K562 (cell line): ENCODE measurements around the gene HP1BP3. TPM values are rescaled to one million over a fixed set of nuclear protein-coding genes. Genes with fewer than 3 reads are reported as not detected.

Source experiments
- BACH1 ChIP-seq: fragments of 200-800 bp; sonication (Bioruptor generic); IDR thresholded peaks from 2 replicates; pipeline ENCODE4 v1.6.1; 2016; ENCODE audit warnings: missing genetic modification characterization, missing compliant biosample characterization
- CBFB ChIP-seq: sonication (generic); formaldehyde crosslinking; IDR thresholded peaks from 2 replicates; pipeline ENCODE4 v1.4.0; 2020; ENCODE audit warnings: mild to moderate bottlenecking, missing genetic modification reagents
- CHD1 ChIP-seq: fragments of 200-600 bp; sonication (generic); IDR thresholded peaks from one replicate; pipeline ENCODE4 v1.6.1; 2012; ENCODE audit warnings: mild to moderate bottlenecking, moderate library complexity, low read length, inconsistent platforms
- ETS2 ChIP-seq: IDR thresholded peaks from 2 replicates; pipeline ENCODE4 v1.6.1; 2016; ENCODE audit warnings: borderline replicate concordance, missing genetic modification characterization, mild to moderate bottlenecking, moderate library complexity, missing compliant biosample characterization; ENCODE audit not compliant: poor library complexity, severe bottlenecking
- FOXO4 ChIP-seq: fragments of 450-650 bp; formaldehyde crosslinking; IDR thresholded peaks from 2 replicates; pipeline ENCODE4 v1.4.0; 2020; ENCODE audit warnings: mild to moderate bottlenecking, moderate library complexity
- FOXP1 ChIP-seq: sonication (generic); formaldehyde crosslinking; IDR thresholded peaks from 2 replicates; pipeline ENCODE4 v1.8.0; 2022; ENCODE audit warnings: mild to moderate bottlenecking, missing genetic modification reagents
- KDM1A ChIP-seq, 2 experiments: fragments of 450-650 bp; IDR thresholded peaks; 2 replicates each; pipeline ENCODE4 v1.6.1; 2016; ENCODE audit warnings: mild to moderate bottlenecking in 2 of 2
- MCM3 ChIP-seq: fragments of 450-650 bp; IDR thresholded peaks from 2 replicates; pipeline ENCODE4 v1.6.1; 2016
- NELFE ChIP-seq: IDR thresholded peaks from 2 replicates; pipeline ENCODE4 v1.6.1; 2011; ENCODE audit warnings: mild to moderate bottlenecking; ENCODE audit not compliant: insufficient read depth, insufficient read length
- NR1H2 ChIP-seq: sonication (generic); formaldehyde crosslinking; IDR thresholded peaks from 2 replicates; pipeline ENCODE4 v1.4.0; 2020; ENCODE audit warnings: mild to moderate bottlenecking, missing genetic modification reagents
- PPARD ChIP-seq: fragments of 250-450 bp; sonication (Bioruptor Pico); IDR thresholded peaks from 2 replicates; pipeline ENCODE4 v1.8.0; 2022; ENCODE audit warnings: inconsistent platforms, mild to moderate bottlenecking, moderate library complexity
- PTTG1 ChIP-seq: fragments of 450-650 bp; IDR thresholded peaks from 2 replicates; pipeline ENCODE4 v1.6.1; 2016; ENCODE audit warnings: low read depth, mild to moderate bottlenecking, missing genetic modification characterization, missing compliant biosample characterization
- RBM14 ChIP-seq: fragments of 200-400 bp; formaldehyde crosslinking; IDR thresholded peaks from 2 replicates; pipeline ENCODE4 v1.6.1; 2018; ENCODE audit warnings: low read depth, mild to moderate bottlenecking, low read length, moderate library complexity, borderline replicate concordance; ENCODE audit not compliant: insufficient read depth
- SIX5 ChIP-seq, 2 experiments: IDR thresholded peaks; 2 replicates each; pipeline ENCODE4 v1.6.1; 2011; ENCODE audit warnings: low read length in 2 of 2, borderline replicate concordance in 1 of 2, low read depth in 1 of 2, mild to moderate bottlenecking in 1 of 2, moderate library complexity in 1 of 2; ENCODE audit not compliant: insufficient read depth in 1 of 2
- STAT5A ChIP-seq: IDR thresholded peaks from 2 replicates; pipeline ENCODE4 v1.6.1; 2012; ENCODE audit warnings: low read length, inconsistent platforms, borderline replicate concordance
- U2AF2 ChIP-seq: fragments of 200-400 bp; formaldehyde crosslinking; optimal IDR thresholded peaks from 2 replicates; pipeline ENCODE3; 2017; ENCODE audit warnings: low read depth, mild to moderate bottlenecking, low read length
- YY1 ChIP-seq, 3 experiments: IDR thresholded peaks; 2 replicates each; pipeline ENCODE4 v1.6.1; 2011; ENCODE audit warnings: low read length in 2 of 3, mild to moderate bottlenecking in 2 of 3, moderate library complexity in 2 of 3, borderline replicate concordance in 1 of 3, control low read depth in 1 of 3, low read depth in 1 of 3; ENCODE audit not compliant: insufficient read depth in 3 of 3, insufficient replicate concordance in 2 of 3, control insufficient read depth in 1 of 3, insufficient read length in 1 of 3; ENCODE audit errors: extremely low read depth in 1 of 3
- ZC3H11A ChIP-seq: IDR thresholded peaks from 2 replicates; pipeline ENCODE4 v1.6.1; 2012; ENCODE audit warnings: low read depth, low read length, improper control_type of control experiment
- ZNF609 ChIP-seq: sonication (generic); formaldehyde crosslinking; IDR thresholded peaks from 2 replicates; pipeline ENCODE4 v1.8.1; 2023; ENCODE audit warnings: missing genetic modification reagents, mild to moderate bottlenecking, borderline replicate concordance
- ZNF695 ChIP-seq: fragments of 450-650 bp; formaldehyde crosslinking; IDR thresholded peaks from 2 replicates; pipeline ENCODE4 v1.4.0; 2020; ENCODE audit warnings: mild to moderate bottlenecking, moderate library complexity
- polyA plus RNA-seq, 8 experiments: library from polyadenylated mRNA; depleted of rRNA in 4 of 8; stranded (reverse) in 5 of 8; unstranded in 3 of 8; fragments of >200 nt; fragmentation: Nextera tagmentation in 2 of 8; fragmentation: Illumina TruSeq in 1 of 8; extraction: Ambion mirVana in 2 of 8; extraction: Trizol in 1 of 8; gene quantifications; 2 replicates each; pipeline versions ENCODE4 v1.2.1 to v1.2.3, GENCODE V29; 2011 to 2014; ENCODE audit warnings: inconsistent platforms in 1 of 8, missing spikeins in 1 of 8
- total RNA-seq, 7 experiments: library from RNA; depleted of rRNA in 6 of 7; stranded (reverse); fragments of >200 nt in 6 of 7; fragmentation: Illumina TruSeq in 2 of 7; extraction: Trizol in 2 of 7; gene quantifications; 2 replicates each; pipeline versions ENCODE4 v1.2.1 to v1.2.3, GENCODE V29; 2011 to 2021; ENCODE audit warnings: low replicate concordance in 1 of 7

HP1BP3 gene
- total and polyA plus RNA-seq, 9 of the 15 experiments (the other 6 are each of a cell fraction or from before 2014, with no cell fraction given), result 57.3 to 513 (median 240) TPM

GRCh38 chr1:20787029-20787839, at the start of gene HP1BP3 (continued):
- TF ChIP-seq RBM14 (no peak), ETS2 (no peak), NR1H2 (CRISPR knock-in tag) (no peak), U2AF2 (no peak), NELFE (peak; percentile 9), FOXO4 (no peak), FOXP1 (no peak), CBFB (CRISPR knock-in tag) (no peak), BACH1 (tag) (peak; percentile 38; the same call in 1 of the 2 replicates), YY1 (IDR thresholded peaks at IDR 0.05; ENCODE audit: borderline replicate concordance in 1 of 3, control insufficient read depth in 1 of 3, extremely low read depth in 1 of 3, insufficient read depth in 3 of 3, insufficient read length in 1 of 3, insufficient replicate concordance in 2 of 3, low read depth in 1 of 3, low read length in 2 of 3) (peak; percentile 36 to 89 (median 82)), CHD1 (no peak), STAT5A (no peak; the same call in 1 of the 2 replicates), KDM1A (IDR thresholded peaks at IDR 0.05) (no peak), MCM3 (no peak), SIX5 (IDR thresholded peaks at IDR 0.05; ENCODE audit: borderline replicate concordance in 1 of 2, insufficient read depth in 1 of 2, low read depth in 1 of 2, low read length in 2 of 2) (no peak), PPARD (CRISPR knock-in tag) (no peak), ZNF609 (CRISPR knock-in tag) (no peak), ZNF695 (no peak), PTTG1 (no peak), ZC3H11A (no peak)
